SW480 (cell line): ENCODE results near the gene LYPD1.

Source experiments
- DNase-seq: peaks from one replicate; pipeline ENCODE4 v3.0.0-alpha.2; 2016; ENCODE audit warnings: low spot score

Gene LYPD1

DNA sequence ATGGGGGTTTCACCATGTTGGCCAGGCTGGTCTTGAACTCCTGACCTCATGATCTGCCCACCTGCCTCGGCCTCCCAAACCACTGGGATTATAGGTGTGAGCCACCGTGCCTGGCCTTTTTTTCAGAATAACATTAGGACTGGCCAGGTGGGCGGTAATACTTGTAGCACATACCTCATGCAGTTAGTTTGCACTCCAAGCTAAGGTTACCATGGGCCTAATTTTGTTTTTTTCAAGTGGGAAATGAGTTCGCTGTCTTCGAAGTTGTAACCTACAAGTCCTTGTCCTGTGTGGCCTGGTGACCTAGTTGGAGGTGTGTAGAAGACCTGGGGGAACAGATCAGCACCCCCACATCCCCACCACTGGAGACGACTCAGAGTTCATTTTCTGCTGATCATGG, 74.8 kb downstream of the LYPD1 start:
- no peak for DNase-seq
